HG02642 (cell line): Measurements from ENCODE around the gene SCFD2.
"Not testable (repeated sequence)": the region's sequence is repeated elsewhere in the genome, so short reads cannot be mapped to it uniquely, and the experiment has no call there.

Source experiments
- ATAC-seq: cut with Tn5 transposase; IDR thresholded peaks from one replicate; pipeline ENCODE4 v1.9.1; 2021; ENCODE audit warnings: mild to moderate bottlenecking; ENCODE audit not compliant: unreplicated experiment, poor library complexity

The SCFD2 gene

DNA sequence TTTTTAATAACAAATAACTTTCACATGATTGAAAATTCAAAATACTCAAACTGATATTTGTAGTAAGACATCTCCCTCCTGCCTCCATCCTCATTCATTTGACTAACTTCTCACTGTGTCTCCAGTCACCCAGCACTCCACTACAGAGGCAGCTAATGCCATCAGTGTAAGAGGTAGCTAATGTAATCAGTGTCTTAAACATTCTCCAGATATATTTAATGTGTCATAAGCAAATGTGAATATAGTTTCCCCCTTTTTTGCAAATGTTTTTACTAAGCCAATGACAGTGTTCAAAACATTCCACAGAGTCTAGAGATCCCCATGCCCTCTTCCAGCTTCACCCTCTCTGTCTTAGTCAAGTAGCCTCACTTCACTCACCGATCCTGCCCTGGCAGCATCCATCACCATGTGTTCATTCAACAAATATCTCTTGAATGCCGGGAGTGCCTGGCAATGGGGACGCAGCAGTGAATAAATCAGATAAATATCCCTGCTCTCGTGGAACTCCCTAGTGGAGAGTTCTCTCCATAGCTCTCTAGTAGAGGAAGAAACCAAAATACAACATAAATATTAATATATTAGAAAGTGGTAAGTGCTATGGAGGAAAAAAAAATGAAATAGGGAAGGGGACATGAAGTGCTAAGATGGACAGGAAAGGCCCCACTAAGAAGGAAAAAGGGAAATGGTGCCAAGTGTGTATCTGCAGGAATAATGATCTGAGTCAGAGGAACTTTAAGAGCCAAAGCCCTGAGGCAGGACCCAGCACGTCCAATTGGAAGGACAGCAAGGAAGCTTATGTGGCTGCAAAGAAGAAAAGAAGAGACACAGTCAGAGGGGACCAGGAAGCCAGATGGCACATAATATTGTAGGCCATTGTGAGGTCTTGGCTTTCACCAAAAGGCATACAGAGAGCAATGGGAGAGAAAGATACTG, 18.7 kb downstream of the SCFD2 start:
- no peak for ATAC-seq

- not testable (repeated sequence) for ATAC-seq
These were observed 19.5 kb downstream of the SCFD2 start for GRCh38 chr4:53346392-53346791.

DNA sequence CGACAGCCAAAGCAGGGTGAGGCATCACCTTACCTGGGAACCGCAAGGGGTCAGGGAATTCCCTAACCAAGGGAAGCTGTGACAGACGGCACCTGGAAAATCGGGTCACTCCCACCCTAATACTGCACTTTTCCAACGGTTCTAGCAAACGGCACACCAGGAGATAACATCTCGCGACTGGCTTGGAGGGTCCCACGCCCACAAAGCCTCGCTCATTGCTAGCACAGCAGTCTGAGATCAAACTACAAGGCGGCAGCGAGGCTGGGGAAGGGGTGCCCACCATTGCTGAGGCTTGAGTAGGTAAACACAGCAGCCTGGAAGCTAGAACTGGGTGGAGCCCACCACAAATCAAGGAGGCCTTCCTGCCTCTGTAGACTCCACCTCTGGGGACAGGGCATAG, 25.7 kb downstream of the SCFD2 start:
- ATAC-seq = not testable (repeated sequence)

- ATAC-seq = not testable (repeated sequence)
These were observed 30.9 kb downstream of the SCFD2 start for GRCh38 chr4:53334916-53335315.

DNA sequence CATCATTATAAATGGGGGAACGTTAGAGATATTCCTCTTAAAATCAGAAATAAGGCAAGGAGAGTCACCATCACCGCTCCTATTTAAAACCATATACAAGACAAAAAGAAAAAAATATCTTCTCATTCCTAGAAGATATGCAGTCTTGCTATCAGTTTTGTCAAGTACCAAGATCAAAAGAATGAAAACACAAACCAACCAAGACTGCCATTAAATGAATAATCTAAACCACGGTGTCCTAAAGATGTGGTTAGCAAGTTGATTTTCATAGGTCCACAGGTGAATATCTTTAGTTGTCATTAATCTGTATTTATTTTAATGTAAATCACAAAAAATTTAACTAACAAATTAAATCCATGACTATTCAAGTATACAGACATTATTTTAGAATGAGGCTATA, 39.3 kb downstream of the SCFD2 start:
- no peak for ATAC-seq

- ATAC-seq = no peak
These were observed 43.2 kb downstream of the SCFD2 start for GRCh38 chr4:53322696-53323095.

DNA sequence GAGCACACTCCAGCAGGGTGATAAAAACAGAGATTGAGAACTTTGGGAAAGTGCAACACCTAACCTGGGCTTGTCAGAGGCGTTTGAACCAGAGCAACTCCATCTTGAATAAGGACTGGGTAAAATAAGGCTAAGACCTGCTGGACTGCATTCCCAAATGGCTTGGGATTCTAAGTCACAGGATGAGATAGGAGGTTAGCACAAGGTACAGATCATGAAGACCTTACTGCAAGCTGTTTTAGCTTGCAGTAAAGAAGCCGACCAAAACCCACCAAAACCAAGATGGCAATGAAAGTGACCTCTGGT, 43.9 kb downstream of the SCFD2 start:
- ATAC-seq = no peak

DNA sequence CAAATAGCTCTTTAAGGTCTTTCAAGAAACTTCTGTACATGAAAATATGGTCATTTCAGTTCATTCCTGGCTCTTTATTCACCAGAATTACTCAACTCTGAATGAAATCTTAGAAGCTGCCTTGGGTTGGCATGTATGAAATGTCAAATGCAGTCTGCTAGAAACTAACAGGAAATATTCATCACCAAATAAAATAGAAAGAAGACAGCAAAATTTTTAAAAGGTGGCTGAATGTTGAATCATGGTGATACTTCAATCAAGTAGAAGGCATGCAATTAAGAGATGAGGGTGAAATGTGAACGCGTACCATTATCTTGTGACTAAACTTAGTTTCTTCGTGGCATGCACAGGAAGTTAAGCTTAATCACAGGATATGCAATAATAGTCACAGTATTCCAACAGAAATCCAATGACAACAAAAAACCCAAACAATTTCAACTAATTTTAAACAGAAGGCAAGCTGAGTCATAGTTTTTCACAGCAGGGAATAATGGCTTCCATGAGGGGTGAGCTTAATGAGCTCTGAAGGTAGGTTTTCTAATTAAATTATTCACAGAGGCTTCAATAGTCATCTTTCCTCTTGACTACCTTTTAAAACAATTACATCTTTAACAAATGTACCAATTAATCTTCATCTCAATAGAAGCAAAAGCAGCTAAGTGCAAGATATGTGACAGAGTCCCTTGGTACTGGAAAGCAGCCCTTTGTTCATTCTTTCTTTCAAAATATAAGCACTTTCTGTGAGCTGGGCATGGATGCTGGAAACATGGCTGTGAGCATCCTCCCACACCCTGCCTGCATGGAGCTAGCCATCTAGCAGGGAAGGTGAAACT, 44.5 kb downstream of the SCFD2 start:
- no peak for ATAC-seq

DNA sequence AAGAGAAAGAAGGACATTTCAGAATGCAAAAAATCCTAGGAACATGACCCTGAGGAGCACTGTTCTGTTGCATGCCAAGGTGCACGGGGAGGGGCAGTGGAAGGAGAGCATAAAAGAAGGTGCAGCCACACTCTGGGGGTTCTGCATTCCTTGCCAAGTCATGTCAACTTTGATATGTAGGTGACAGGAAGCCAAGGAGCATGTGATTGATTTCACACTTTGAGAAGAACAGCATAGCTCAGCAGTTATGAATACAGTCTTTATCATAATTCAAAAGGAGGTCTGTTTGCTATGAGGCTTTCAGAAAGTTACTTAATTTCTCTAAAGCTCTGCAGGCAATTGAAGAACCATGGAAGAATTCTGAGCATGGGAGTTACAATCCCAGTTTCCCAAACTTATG, 50.6 kb downstream of the SCFD2 start:
- no peak for ATAC-seq

DNA sequence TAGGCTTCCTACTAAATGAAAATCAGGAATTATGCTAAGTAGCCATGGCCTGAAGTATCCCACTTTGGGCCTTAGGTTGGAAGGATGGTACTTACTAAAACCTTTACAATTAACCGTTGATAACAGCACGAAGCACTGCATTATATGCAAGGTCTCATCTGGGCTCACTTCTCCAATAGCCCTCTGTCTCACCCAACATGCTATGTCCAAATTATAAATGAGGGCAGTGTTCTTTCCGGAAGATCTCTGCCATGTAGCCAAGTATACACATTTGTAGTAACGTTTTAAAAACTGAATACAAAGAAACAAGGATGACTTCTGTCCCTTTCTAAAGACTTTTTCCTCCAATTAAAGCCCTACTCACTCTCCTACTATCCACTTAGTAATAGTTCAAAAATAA, 51.6 kb downstream of the SCFD2 start:
- ATAC-seq = no peak

GRCh38 chr4:53313510-53313909, 52.4 kb downstream of the SCFD2 start:
- ATAC-seq = no peak

DNA sequence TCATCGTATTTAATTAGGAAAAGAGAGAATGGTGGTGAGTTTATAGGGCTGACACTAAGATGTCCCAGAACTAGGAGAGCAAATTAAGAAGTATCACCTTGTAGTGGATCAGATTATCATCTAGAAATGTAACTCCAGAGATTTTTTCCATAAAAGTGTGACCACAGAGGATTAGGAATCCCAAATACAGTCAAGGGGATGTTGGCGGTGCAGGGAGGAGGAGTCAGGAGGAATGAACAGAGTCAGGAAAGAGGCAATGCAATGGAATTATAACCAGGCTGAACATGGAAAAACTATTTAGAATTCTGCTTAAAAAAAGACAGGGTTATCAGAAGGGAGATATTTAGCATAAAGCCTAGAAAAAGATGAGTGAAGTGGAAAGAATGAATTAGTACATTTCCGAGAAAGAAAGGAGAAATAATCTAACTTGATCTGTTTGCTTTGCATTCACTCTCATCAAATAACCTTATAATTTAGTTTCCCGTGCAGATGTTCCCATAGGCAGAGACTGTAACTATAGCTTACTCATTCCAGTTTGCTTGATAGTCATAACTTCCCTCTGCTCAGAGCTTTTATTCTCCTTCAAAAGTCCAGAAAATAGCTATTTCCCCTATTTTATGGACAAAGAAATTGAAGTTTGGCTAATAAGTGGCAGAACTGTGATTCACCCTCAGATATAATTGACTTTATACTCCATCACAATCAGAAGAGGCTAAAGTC, 56.4 kb downstream of the SCFD2 start:
- ATAC-seq = no peak

DNA sequence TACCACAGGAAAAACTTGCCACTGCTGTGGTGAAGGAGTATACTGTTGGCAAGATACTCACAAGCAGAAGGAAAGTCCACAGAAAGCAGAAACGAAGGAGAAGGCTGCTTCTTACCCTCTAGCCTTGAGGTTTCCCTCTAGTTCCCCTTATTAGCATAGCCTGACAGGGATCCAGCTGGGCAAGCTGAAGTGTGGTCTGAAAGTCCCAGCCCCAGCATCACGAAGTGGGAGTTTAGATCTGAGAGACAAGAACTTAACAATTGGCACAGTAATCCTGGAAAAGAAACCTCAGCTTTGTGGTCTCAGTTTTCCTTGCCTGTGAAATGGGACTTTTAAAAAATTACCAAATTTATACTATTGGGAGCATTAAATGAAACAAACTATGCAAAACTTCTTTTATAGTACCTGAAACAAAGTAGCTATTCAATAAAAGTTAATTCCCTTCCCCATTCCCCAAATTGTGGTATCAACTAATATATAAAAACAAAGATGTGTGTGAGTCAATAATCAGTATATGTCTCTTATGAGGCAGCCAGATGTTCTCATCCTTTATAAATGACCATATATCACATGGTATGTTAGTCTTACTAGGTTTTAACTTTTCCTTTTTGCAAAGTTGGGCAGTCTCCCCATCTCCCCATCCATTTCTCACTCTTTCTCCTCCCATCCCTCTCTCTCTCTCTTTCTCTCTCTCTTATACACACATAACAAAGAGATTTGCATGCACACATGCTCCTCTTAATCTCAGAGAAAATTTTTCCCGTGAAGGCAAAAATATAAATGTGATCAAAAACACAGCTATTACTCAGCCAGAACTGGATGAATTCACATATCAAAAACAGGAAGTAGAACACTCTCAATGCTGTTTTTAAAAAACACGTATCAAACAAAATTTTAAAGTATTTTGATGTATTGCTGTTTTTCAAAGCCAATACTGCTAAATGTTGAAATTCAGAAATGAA, 57.8 kb downstream of the SCFD2 start:
- ATAC-seq = peak; percentile 76

GRCh38 chr4:53307210-53307609, 58.7 kb downstream of the SCFD2 start:
- ATAC-seq = peak; percentile 9

DNA sequence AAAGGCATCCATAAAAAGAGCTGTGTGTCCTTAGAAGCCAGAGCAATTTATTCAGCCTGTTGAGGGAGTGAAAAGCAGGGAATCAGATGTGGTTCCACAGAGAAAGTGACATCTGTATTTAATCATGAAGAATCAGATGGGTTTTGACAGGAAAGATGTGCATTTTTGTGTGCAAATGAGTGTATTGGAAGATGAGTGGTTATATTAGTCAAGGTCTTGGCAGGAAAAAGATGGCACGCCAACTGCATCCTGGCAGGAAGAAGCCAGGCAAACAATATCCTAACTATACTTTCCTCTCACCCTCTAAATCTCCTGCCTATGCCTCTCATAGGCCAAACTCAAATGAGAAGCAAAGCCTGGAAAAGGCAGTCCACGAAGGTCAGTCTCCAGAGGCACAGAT, 59.1 kb downstream of the SCFD2 start:
- ATAC-seq = no peak

DNA sequence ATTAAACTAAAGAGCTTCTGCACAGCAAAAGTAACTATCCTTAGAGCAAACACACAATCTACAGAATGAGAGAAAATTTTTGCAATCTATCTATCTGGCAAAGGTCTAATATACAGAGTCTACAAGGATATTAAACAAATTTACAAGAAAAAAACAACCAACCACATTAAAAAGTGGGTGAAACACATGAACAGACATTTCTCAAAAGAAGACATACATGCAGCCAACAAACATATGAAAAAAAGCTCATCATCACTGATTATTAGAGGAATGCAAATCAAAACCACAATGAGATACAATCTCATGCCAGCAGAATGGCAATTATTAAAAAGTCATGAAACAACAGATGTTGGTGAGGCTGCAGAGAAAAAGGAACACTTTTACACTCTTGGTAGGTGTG, 73.7 kb downstream of the SCFD2 start:
- not testable (repeated sequence) for ATAC-seq

- no peak for ATAC-seq
These were observed 84.4 kb downstream of the SCFD2 start for GRCh38 chr4:53281438-53281837.

DNA sequence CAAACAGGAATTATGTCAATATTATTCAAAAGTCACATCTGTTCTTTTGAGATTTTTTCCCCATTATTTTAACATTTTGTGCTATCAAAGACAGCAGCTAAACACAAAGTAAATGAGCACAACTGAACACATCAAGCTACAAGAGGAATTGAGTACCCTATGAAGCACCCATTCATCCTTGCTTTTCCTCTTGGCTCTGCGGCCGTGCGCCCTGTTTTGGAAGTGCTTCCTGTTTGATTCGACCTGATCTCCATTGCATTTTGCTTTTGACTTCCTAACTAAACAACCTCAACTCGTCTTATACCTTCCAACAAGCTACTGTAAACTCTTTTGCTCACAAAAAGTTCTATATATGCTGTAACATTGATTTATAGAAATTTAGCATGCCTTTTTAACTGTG, 85.0 kb downstream of the SCFD2 start:
- no peak for ATAC-seq

DNA sequence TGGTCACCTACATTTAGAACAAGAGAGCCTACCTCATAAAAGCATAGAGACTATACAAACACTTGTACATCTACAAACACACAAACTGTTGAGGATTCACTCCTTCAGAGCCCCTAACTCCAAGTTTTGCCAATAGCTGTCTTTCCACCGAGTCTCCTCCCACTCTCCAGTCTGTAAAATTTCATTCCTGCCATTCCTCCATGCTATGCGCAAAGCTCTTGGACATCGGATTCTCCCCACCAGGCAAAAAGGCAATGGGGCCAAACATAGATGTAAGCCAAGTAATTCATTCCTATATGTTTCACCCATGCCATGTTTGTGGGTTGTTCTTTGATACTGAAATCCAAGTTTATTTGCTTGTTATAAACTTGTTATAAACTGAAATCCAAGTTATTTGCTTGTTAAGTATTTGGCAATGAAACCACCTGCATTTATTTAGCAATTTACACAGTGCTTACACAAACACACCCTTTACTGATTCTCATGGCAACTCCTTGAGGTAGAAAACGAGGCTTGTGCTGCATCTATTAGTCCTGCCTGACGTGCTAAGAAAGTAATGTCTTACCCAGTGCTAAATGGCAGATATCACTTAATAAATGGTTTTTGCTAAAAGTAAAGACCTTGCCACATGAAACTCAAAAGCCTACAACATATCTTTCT, 91.1 kb downstream of the SCFD2 start:
- ATAC-seq = no peak
